SW480 (cell line): ENCODE data around the gene RYR2.
"Not testable (repeated sequence)": the region's sequence is repeated elsewhere in the genome, so short reads cannot be mapped to it uniquely, and the experiment has no call there.

Experiments
- DNase-seq: peaks from one replicate; pipeline ENCODE4 v3.0.0-alpha.2; 2016; ENCODE audit warnings: low spot score

The RYR2 gene

GRCh38 chr1:237261198-237261597 is 219.2 kb downstream of the RYR2 start:
- DNase-seq = no peak

- no peak for DNase-seq
These were observed 225.8 kb downstream of the RYR2 start for GRCh38 chr1:237267743-237268142.

- DNase-seq = no peak
These were observed 228.0 kb downstream of the RYR2 start for GRCh38 chr1:237269938-237270337.

- no peak for DNase-seq
These were observed 228.4 kb downstream of the RYR2 start for GRCh38 chr1:237270353-237270752.

- DNase-seq = not testable (repeated sequence)
These were observed 236.0 kb downstream of the RYR2 start for GRCh38 chr1:237277994-237278393.

GRCh38 chr1:237279629-237280028 is 237.6 kb downstream of the RYR2 start:
- no peak for DNase-seq

GRCh38 chr1:237281481-237281880 is 239.5 kb downstream of the RYR2 start:
- DNase-seq = no peak

GRCh38 chr1:237282208-237282783 is 240.3 kb downstream of the RYR2 start:
- DNase-seq = no peak

GRCh38 chr1:237287876-237288521 is 246.0 kb downstream of the RYR2 start:
- no peak for DNase-seq

- no peak for DNase-seq
These were observed 251.8 kb downstream of the RYR2 start for GRCh38 chr1:237293804-237294203.

- DNase-seq = no peak
These were observed 254.9 kb downstream of the RYR2 start for GRCh38 chr1:237296861-237297260.

GRCh38 chr1:237300642-237301041 is 258.7 kb downstream of the RYR2 start:
- no peak for DNase-seq

- DNase-seq = no peak
These were observed 261.9 kb downstream of the RYR2 start for GRCh38 chr1:237303929-237304328.

- no peak for DNase-seq
These were observed 264.7 kb downstream of the RYR2 start for GRCh38 chr1:237306726-237307125.

- no peak for DNase-seq
These were observed 267.7 kb downstream of the RYR2 start for GRCh38 chr1:237309595-237310118.

- DNase-seq = no peak
These were observed 274.4 kb downstream of the RYR2 start for GRCh38 chr1:237316352-237316751.

- no peak for DNase-seq
These were observed 276.8 kb downstream of the RYR2 start for GRCh38 chr1:237318748-237319147.

GRCh38 chr1:237320890-237321289 is 278.9 kb downstream of the RYR2 start:
- DNase-seq = no peak

GRCh38 chr1:237324226-237324625 is 282.2 kb downstream of the RYR2 start:
- no peak for DNase-seq

GRCh38 chr1:237327061-237327460 is 285.1 kb downstream of the RYR2 start:
- DNase-seq = peak; percentile 33

- no peak for DNase-seq
These were observed 298.9 kb downstream of the RYR2 start for GRCh38 chr1:237340892-237341291.

- DNase-seq = peak; percentile 4
These were observed 299.4 kb downstream of the RYR2 start for GRCh38 chr1:237341391-237341790.

GRCh38 chr1:237342730-237343129 is 300.7 kb downstream of the RYR2 start:
- DNase-seq = no peak

- no peak for DNase-seq
These were observed 310.8 kb downstream of the RYR2 start for GRCh38 chr1:237352747-237353146.
